BLaER1 (cell line): ENCODE results near the gene CRNKL1.

Experiments used
- H3K27ac ChIP-seq: shearing (Covaris generic); formaldehyde crosslinking; 2 replicates; pipeline ENCODE4 v1.8.1; 2022
- H3K27me3 ChIP-seq: shearing (Covaris generic); formaldehyde crosslinking; 2 replicates; pipeline ENCODE4 v1.8.1; 2022
- H3K36me3 ChIP-seq: shearing (Covaris generic); formaldehyde crosslinking; 2 replicates; pipeline ENCODE4 v1.8.1; 2022
- H3K4me1 ChIP-seq: shearing (Covaris generic); formaldehyde crosslinking; 2 replicates; pipeline ENCODE4 v1.8.1; 2022
- H3K4me2 ChIP-seq: shearing (Covaris generic); formaldehyde crosslinking; 2 replicates; pipeline ENCODE4 v1.8.1; 2022
- H3K4me3 ChIP-seq: shearing (Covaris generic); formaldehyde crosslinking; 2 replicates; pipeline ENCODE4 v1.8.1; 2022
- H3K9ac ChIP-seq: shearing (Covaris generic); formaldehyde crosslinking; 2 replicates; pipeline ENCODE4 v1.8.1; 2022
- H3K9me3 ChIP-seq: shearing (Covaris generic); formaldehyde crosslinking; 2 replicates; pipeline ENCODE4 v1.8.1; 2022
- H4K20me1 ChIP-seq: shearing (Covaris generic); formaldehyde crosslinking; 2 replicates; pipeline ENCODE4 v1.8.1; 2022
- Cebpa-rat ChIP-seq: shearing (Covaris generic); IDR thresholded peaks from 2 replicates; pipeline ENCODE4 v1.8.1; 2022

The CRNKL1 gene

DNA sequence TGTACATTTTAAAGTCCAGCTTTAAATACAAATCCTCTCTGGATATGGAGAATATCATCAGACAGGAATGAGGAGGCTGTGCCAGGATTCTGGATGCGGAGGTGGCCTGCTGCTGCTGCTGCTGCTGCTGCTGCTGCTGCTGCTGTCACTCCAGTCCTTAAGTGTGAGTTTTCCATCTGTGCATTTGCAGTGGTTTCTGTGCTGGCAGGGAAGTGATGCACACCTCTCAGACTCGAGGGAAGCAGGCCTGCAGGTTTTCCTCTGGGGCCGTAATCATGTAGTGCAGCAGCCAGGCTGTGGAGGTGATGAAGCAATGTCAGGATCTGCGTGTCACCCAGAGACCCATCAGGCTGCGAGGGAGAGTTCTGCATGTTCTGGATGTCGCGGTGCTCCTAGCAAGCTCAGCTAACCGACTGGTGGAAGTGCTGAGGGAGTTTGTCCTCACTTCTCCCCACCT is 32.1 kb upstream of the CRNKL1 start:
- Histone ChIP-seq H3K9ac (no peak overlapping the region), H3K27ac (no peak overlapping the region), H3K4me2 (no peak overlapping the region), H3K36me3 (no peaks in the 10 kb centered on the region), H3K27me3 (no peaks in the 10 kb centered on the region), H3K9me3 (no peaks in the 10 kb centered on the region), H3K4me3 (no peak overlapping the region), H3K4me1 (peaks cover 12% of the 10 kb centered on the region), H4K20me1 (no peaks in the 10 kb centered on the region)
- TF ChIP-seq Cebpa-rat = no peak

DNA sequence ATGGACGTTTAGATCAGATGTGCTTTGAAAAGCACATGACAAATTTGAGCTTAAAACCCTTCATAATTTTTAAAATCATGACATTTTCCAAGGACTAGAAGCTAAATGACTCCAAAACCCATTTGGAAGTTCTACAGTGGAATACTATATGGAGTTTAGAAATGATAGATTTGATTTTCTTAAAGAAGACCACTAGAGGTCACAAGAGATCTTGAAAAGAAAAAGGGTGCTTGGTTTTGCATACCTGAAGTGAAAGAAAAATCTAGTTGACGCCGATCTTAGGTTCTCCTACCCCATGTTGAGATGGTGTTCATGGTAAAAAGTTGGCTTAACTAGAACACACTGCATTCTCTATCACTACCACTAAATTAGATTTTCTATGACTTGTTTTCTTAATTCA is 31.5 kb upstream of the CRNKL1 start:
- no peak overlapping the region for H3K27ac ChIP-seq
- H3K4me1 ChIP-seq = peaks cover 7% of the 10 kb centered on the region
- H3K4me3 ChIP-seq = no peak overlapping the region
- H3K27me3 ChIP-seq = no peaks in the 10 kb centered on the region
- H3K9me3 ChIP-seq = no peaks in the 10 kb centered on the region
- H3K36me3 ChIP-seq = no peaks in the 10 kb centered on the region
- H3K9ac ChIP-seq = no peak overlapping the region
- no peak for TF ChIP-seq Cebpa-rat
- H4K20me1 ChIP-seq = no peaks in the 10 kb centered on the region
- no peak overlapping the region for H3K4me2 ChIP-seq

DNA sequence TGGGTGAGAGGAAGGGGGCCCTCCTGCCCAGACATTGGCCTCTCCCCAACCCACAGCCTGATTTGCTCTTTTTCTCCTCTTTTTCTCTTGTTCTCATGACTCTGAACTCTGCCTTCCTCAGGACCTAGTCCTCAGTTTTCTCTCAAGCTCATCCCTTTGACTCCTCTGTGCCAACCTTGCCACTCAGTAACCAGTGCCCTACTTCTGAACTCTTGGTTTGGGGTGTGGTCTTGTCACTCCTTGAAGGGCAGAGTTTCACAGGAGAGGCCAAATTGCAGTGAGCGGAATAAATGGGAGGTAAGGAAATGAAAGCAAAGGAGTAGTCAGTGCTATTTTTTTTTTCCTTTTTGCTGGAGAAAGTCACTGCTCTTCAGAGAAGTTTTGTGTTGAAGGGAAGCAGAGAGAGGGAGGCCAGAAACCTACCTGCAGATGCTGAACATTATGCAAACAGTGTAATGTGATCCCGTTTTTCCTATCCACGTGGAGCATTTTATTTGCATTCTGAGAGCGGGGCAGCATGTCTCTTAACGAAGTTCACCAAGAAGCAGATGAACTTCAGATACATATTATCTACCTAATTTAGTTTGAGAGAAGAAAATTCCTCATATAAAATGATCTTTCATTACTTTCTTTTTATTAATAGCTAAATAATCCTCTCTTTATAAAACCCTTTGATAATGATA is 27.0 kb upstream of the CRNKL1 start:
- Histone ChIP-seq H3K4me1 (peaks cover 12% of the 10 kb centered on the region), H3K36me3 (no peaks in the 10 kb centered on the region), H3K27me3 (no peaks in the 10 kb centered on the region), H3K27ac (no peak overlapping the region), H3K4me2 (no peak overlapping the region), H3K9ac (no peak overlapping the region), H3K4me3 (no peak overlapping the region), H3K9me3 (no peaks in the 10 kb centered on the region), H4K20me1 (no peaks in the 10 kb centered on the region)
- no peak for TF ChIP-seq Cebpa-rat

DNA sequence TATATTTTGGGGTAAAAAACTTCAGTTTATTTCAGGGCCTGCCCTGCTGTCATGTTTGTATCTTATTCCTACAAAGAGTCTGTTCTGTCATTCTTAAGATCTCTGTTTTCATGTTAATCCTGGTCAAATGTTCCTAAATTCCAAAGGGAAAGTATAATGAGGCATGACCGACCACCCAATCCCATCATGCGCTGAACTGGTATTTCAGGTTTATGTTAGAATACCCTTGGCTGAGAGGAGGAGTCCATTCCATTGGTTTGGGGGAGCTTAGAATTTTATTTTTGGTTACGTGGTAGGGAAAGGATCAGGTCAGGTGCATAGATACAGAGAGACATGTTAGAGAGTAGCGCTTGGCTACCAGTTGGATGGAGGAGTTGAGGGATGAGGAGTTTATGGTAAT is 25.8 kb upstream of the CRNKL1 start:
- H3K9me3 ChIP-seq = no peaks in the 10 kb centered on the region
- H3K9ac ChIP-seq = no peak overlapping the region
- no peaks in the 10 kb centered on the region for H4K20me1 ChIP-seq
- H3K27ac ChIP-seq = no peak overlapping the region
- H3K27me3 ChIP-seq = no peaks in the 10 kb centered on the region
- H3K4me2 ChIP-seq = no peak overlapping the region
- H3K4me3 ChIP-seq = no peak overlapping the region
- TF ChIP-seq Cebpa-rat = no peak
- no peaks in the 10 kb centered on the region for H3K36me3 ChIP-seq
- H3K4me1 ChIP-seq = peaks cover 12% of the 10 kb centered on the region

DNA sequence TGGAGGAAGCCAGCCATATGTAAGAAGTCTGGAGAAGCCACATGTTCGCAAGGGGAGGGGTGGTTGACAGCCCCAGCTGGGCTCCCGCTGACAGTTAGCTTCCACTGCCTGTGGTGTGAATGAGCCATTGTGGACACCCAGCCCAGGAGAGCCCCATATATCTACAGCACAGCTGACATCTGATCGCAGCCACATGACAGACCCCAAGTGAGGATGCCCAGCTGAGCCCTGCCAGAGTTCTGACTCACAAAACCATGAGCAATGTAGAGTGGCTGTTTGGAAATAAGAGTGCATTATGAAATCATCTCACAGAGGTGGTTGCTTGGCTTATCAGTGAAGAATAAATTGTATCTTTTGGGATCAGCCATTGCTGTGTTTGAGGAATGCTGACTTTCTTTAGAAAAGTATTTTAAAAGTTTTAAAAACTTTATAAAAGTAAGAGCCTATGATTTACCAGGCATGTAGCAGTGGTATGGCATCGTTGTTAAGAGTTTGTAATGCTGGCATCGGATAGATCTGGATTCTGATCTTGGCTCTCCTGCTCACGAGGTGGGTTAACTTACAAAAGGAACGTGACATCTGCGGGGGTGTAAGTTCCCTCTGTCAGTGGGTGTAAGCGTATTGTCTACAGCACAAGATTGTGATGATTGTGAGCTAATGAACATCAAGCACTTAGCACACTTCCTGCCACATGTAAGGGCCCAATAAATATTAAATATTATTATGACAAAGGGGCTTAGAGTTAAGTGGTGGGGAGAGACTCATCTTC is 24.2 kb upstream of the CRNKL1 start:
- Histone ChIP-seq H4K20me1 (no peaks in the 10 kb centered on the region), H3K36me3 (no peaks in the 10 kb centered on the region), H3K27me3 (no peaks in the 10 kb centered on the region), H3K4me3 (no peak overlapping the region), H3K27ac (no peak overlapping the region), H3K9me3 (no peaks in the 10 kb centered on the region), H3K4me1 (peaks cover 12% of the 10 kb centered on the region), H3K4me2 (peak overlapping the region; percentile 38; the same call in 1 of the 2 replicates), H3K9ac (no peak overlapping the region)
- TF ChIP-seq Cebpa-rat = no peak

DNA sequence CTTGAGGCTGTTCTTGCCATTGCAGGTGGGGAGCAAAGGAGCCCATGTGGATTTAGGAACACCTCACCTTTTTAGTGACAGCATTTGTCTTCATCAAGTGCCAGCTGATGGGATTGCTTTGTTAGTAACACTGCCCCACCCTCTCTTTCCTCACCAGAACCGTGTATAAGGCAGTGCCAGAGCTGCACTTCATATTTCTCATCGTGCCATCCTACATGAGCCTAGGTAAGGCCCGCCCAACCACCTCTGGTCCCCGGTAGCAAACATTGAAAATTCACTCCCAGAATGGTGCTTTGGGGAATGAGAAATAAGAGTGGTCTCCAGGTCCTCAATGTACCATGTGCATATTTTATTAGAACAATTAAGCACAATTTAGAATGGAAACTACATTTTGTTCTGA is 22.8 kb upstream of the CRNKL1 start:
- Histone ChIP-seq H3K9me3 (no peaks in the 10 kb centered on the region), H3K9ac (no peak overlapping the region), H4K20me1 (no peaks in the 10 kb centered on the region), H3K4me2 (no peak overlapping the region), H3K4me1 (peaks cover 12% of the 10 kb centered on the region), H3K27me3 (no peaks in the 10 kb centered on the region), H3K27ac (no peak overlapping the region), H3K4me3 (no peak overlapping the region), H3K36me3 (no peaks in the 10 kb centered on the region)
- no peak for TF ChIP-seq Cebpa-rat

DNA sequence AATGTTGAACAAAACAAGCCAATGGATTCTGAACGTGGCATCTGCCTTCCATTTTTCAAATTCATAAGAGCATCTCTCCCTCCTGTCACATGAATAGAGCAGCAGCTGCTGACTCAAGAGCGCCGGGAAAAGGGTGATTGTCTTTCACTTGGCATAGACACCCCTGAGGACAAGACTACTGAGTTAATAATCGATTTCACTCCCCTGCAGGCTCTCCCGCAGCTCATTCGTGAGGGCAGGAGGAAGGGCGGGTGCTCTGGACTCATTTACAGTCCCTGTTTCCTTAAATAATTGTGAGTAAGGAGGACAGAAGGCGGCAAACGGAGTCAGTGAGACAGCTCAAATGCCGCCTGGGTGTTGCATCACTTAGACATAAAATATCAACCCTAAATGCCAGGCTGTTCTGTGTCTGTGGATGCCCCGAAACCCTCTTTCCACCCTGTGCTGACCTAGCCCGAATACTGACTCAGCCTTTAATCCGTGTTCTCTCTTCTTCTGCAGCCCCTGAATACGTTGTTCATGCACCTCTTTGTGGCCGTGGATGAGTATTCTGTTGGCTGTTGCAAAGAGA is 21.6 kb upstream of the CRNKL1 start:
- peaks cover 12% of the 10 kb centered on the region for H3K4me1 ChIP-seq
- no peak for TF ChIP-seq Cebpa-rat
- H4K20me1 ChIP-seq = no peaks in the 10 kb centered on the region
- no peaks in the 10 kb centered on the region for H3K9me3 ChIP-seq
- no peak overlapping the region for H3K9ac ChIP-seq
- H3K4me2 ChIP-seq = no peak overlapping the region
- H3K27ac ChIP-seq = no peak overlapping the region
- no peaks in the 10 kb centered on the region for H3K36me3 ChIP-seq
- H3K4me3 ChIP-seq = no peak overlapping the region
- H3K27me3 ChIP-seq = no peaks in the 10 kb centered on the region

DNA sequence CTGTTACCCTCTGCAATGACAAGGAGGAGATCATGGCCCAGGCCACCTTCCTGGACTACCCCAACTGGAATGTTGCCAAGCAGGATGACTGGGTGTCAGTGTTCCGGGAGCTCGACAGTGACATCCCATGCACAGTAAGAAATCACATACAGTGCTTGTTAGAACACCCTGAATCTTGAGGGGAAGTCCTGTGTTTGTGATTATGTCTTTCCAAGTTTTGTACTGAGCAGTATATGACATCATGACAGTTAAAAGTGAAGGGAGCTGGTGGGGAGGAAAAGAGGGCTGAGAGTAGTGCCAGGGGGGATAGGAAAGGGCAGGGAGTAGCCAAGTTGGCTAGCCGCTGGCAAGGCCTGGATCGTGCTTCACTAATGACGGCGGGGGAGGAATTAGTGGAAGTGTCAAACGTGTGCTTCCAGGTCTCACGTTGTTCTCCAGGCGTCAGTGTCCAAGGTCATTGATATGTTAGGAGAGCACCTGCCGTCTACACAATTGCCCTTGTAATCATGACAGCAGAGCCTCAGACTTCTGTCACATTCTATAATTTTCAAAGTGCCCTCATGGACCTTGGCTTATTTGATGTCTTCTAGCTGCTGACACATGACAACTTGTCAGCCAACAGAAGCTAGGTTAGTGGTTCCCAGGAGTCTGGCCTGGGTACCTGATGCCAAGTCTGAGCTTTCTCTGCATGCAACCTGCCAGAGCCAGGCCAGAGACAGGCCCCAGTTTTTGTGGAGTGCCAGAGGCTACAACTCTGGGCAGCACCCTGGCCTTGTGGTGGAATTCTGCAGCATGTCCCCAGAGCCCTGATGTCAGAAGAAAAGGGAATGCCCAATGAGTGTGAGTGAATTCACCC is 18.8 kb upstream of the CRNKL1 start:
- no peaks in the 10 kb centered on the region for H3K36me3 ChIP-seq
- H3K9me3 ChIP-seq = no peaks in the 10 kb centered on the region
- H3K9ac ChIP-seq = no peak overlapping the region
- H3K27ac ChIP-seq = no peak overlapping the region
- H3K4me3 ChIP-seq = no peak overlapping the region
- no peak for TF ChIP-seq Cebpa-rat
- H3K4me1 ChIP-seq = peaks cover 4% of the 10 kb centered on the region
- no peaks in the 10 kb centered on the region for H3K27me3 ChIP-seq
- H3K4me2 ChIP-seq = no peak overlapping the region
- H4K20me1 ChIP-seq = no peaks in the 10 kb centered on the region

DNA sequence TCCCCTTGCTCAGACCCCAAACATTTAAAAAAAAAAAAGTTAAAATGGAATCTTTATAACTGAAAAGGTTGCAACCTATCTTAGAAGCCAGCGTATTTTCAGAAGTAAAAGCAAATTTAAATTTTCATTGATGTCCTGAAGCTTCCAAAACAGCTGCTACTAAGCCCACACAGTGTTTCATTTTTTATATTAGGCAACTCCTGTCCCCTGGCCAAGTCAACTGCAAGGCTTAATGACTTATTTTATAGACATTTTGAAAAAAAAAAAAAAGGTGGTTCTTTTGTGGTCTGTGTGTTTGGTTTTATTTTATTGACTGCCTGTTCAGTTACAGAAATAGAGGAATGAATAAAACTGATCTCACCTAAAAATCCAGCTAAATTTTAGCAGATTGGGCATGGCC is 13.1 kb upstream of the CRNKL1 start:
- H3K4me2 ChIP-seq = 0 out of 2 replicates have a peak overlapping the region, but pooled peaks have one; percentile 21
- no peaks in the 10 kb centered on the region for H4K20me1 ChIP-seq
- H3K4me1 ChIP-seq = peaks cover 19% of the 10 kb centered on the region
- no peak overlapping the region for H3K9ac ChIP-seq
- no peaks in the 10 kb centered on the region for H3K36me3 ChIP-seq
- H3K9me3 ChIP-seq = peaks cover 10% of the 10 kb centered on the region
- H3K27ac ChIP-seq = no peak overlapping the region
- no peak overlapping the region for H3K4me3 ChIP-seq
- H3K27me3 ChIP-seq = no peaks in the 10 kb centered on the region
- TF ChIP-seq Cebpa-rat = no peak
